WERI-Rb-1 (cell line): ENCODE data around the gene CENPT.

Source experiments
- DNase-seq: peaks from one replicate; pipeline ENCODE4 v3.0.0-alpha.2; 2020
- H3K27ac ChIP-seq: fragments of 250-450 bp; sonication (Bioruptor Pico); 2 replicates; pipeline ENCODE4 v1.5.1; 2020; ENCODE audit warnings: mild to moderate bottlenecking, moderate library complexity
- H3K27me3 ChIP-seq: fragments of 250-450 bp; sonication (Bioruptor Pico); 2 replicates; pipeline ENCODE4 v1.5.1; 2021; ENCODE audit warnings: mild to moderate bottlenecking, low read depth, moderate library complexity; ENCODE audit not compliant: insufficient read depth, severe bottlenecking
- H3K36me3 ChIP-seq: fragments of 250-450 bp; sonication (Bioruptor Pico); 2 replicates; pipeline ENCODE4 v1.5.1; 2020; ENCODE audit warnings: mild to moderate bottlenecking, moderate library complexity
- H3K4me3 ChIP-seq: 2 replicates; pipeline ENCODE4 v1.5.1; 2011; ENCODE audit warnings: low read depth, mild to moderate bottlenecking, control low read depth, low read length
- H3K9me3 ChIP-seq: fragments of 250-450 bp; sonication (Bioruptor Pico); 2 replicates; pipeline ENCODE4 v1.5.1; 2021; ENCODE audit warnings: mild to moderate bottlenecking, moderate library complexity; ENCODE audit not compliant: severe bottlenecking
- TF ChIP-seq, protein P1 (sequence below): IDR thresholded peaks from 2 replicates; pipeline ENCODE4 v1.5.1; 2011; ENCODE audit warnings: low read depth, mild to moderate bottlenecking, control low read depth, inconsistent platforms, low read length

Gene CENPT

DNA sequence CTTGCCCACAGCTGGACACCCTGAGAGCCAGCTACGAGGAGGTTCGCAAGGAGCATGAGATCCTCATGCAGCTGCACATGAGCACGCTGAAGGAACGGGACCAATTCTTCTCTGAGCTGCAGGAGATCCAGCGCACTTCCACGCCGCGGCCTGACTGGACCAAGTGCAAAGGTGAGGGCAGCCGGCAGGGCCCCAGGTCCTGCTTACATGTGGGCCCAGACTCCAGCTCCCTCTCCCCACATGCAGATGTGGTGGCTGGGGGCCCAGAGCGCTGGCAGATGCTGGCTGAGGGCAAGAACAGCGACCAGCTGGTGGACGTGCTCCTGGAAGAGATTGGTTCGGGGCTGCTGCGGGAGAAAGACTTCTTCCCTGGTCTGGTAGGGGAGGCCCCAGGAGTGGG lies 21.6 kb downstream of the CENPT start:
- no peak overlapping the region for H3K27ac ChIP-seq
- TF ChIP-seq, protein P1, sequence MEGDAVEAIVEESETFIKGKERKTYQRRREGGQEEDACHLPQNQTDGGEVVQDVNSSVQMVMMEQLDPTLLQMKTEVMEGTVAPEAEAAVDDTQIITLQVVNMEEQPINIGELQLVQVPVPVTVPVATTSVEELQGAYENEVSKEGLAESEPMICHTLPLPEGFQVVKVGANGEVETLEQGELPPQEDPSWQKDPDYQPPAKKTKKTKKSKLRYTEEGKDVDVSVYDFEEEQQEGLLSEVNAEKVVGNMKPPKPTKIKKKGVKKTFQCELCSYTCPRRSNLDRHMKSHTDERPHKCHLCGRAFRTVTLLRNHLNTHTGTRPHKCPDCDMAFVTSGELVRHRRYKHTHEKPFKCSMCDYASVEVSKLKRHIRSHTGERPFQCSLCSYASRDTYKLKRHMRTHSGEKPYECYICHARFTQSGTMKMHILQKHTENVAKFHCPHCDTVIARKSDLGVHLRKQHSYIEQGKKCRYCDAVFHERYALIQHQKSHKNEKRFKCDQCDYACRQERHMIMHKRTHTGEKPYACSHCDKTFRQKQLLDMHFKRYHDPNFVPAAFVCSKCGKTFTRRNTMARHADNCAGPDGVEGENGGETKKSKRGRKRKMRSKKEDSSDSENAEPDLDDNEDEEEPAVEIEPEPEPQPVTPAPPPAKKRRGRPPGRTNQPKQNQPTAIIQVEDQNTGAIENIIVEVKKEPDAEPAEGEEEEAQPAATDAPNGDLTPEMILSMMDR = no peak
- no peaks in the 10 kb centered on the region for H3K27me3 ChIP-seq
- no peak for DNase-seq
- peaks cover 41% of the 10 kb centered on the region for H3K36me3 ChIP-seq
- H3K9me3 ChIP-seq = no peaks in the 10 kb centered on the region
- H3K4me3 ChIP-seq = no peak overlapping the region

DNA sequence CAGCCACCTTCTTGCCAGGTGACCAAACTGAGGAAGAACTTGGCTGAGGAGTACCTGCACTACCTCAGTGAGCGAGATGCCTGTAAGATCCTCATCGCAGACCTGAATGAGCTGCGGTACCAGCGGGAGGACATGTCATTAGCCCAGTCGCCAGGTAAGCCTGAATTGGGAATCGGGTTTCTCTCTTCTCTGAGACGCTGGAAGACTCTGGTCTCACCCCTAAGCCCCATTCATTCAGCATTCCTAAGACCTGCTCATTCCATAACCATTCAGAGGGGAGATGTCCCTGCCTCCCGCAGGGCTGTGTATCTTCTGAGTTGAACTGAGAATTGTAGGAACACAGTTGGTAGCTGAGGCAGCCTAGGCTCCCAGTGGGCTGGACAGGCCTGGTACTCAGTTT lies 22.4 kb downstream of the CENPT start:
- DNase-seq = no peak
- H3K27ac ChIP-seq = no peak overlapping the region
- TF ChIP-seq, protein P1 = no peak
- no peaks in the 10 kb centered on the region for H3K9me3 ChIP-seq
- peaks cover 33% of the 10 kb centered on the region for H3K36me3 ChIP-seq
- no peaks in the 10 kb centered on the region for H3K27me3 ChIP-seq
- H3K4me3 ChIP-seq = no peak overlapping the region

DNA sequence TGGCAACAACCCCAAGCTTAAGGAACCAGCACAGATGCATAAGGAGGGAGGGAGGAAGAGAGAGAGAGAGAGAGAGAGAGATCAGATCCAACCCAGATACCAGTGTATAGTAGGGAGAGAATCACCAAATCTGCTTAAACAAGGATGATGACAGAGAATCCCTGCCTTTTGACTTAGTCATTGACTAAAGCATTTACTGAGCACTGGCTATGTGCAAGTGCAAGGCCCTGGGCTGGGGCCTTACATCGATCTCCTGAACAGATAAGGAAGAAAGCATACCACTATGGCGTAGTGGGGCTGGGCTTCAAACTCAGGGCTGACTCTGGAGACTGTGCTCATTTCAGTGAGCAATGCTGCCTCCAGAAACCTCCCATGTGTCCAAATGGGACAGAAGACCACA lies 25.0 kb downstream of the CENPT start:
- Histone ChIP-seq H3K9me3 (no peaks in the 10 kb centered on the region), H3K27ac (no peak overlapping the region), H3K27me3 (no peaks in the 10 kb centered on the region), H3K4me3 (no peak overlapping the region), H3K36me3 (peaks cover 9% of the 10 kb centered on the region; the same call in 1 of the 2 replicates)
- TF ChIP-seq, protein P1 = no peak
- DNase-seq = no peak

DNA sequence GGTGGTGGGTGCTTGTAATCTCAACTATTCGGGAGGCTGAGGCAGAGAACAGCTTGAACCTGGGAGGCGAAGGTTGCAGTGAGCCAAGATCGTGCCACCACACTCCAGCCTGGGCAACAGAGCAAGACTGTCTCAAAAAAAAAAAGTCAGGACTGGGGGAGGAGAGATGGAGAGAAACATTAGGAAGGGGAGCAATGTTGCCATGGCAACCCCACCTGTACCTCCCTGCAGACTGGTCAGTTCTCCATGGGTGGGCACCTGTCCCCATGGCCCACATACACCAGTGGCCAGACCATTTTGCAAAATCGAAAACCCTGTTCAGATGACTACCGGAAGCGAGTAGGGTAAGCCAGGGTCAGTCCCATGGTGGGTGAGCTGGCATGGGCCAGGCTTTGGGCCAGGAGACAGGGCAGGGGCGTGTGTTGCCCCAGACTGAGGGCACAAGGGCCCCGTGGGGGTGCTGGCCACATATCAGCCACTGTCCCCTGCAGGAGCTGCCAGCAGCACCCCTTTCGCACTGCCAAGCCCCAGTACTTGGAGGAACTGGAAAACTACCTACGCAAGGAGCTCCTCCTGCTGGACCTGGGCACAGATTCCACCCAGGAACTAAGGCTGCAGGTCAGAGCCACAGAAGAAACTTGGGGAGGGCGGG lies 26.8 kb downstream of the CENPT start:
- Histone ChIP-seq H3K36me3 (no peaks in the 10 kb centered on the region), H3K27ac (no peak overlapping the region), H3K27me3 (no peaks in the 10 kb centered on the region), H3K9me3 (no peaks in the 10 kb centered on the region), H3K4me3 (no peak overlapping the region)
- DNase-seq = no peak
- TF ChIP-seq, protein P1 = no peak

DNA sequence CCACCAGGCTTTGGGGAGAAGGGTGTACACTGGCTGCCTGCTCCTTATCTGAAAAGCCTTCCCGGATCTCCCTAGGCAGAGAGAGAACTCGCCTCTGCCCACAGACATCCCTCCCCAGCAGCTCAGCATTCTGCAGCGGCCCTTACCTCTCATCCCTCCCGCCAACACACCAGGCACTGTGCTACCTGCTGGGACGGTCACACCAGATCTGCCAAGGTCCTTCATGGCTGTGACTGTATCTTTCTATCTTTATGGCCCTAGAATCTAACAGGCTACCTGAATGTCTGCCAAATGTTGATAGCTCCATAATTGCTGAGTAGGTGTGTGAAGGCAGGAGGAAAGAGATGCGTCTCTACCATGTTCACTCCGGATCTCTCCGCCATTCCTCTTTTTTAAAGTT lies 32.9 kb downstream of the CENPT start:
- Histone ChIP-seq H3K27me3 (no peaks in the 10 kb centered on the region), H3K9me3 (no peaks in the 10 kb centered on the region), H3K27ac (no peak overlapping the region), H3K4me3 (no peak overlapping the region), H3K36me3 (no peaks in the 10 kb centered on the region)
- DNase-seq = no peak
- TF ChIP-seq, protein P1 = no peak

DNA sequence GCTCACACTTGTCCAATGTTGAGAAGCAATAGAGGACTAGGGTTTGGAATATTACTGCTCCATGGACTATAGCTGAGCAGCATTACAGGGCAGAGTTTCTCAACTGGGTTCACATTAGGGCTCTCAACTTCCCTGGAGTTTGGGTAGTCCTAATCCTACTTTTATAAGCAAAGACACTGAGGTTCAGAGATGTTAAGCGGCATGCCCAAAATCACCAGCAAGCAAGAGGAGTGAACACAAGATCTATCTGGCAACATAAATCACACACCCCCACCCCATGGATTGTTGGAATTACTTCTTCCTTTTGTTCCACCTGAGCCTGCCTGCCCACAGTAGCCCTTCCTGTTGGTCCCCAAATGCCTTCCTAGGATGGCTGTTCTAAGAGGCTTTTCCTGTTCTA lies 35.6 kb downstream of the CENPT start:
- TF ChIP-seq, protein P1 = no peak
- H3K27me3 ChIP-seq = no peaks in the 10 kb centered on the region
- H3K27ac ChIP-seq = no peak overlapping the region
- H3K9me3 ChIP-seq = no peaks in the 10 kb centered on the region
- no peak for DNase-seq
- H3K36me3 ChIP-seq = no peaks in the 10 kb centered on the region
- no peak overlapping the region for H3K4me3 ChIP-seq
